ENCODE measurements around the gene NUCKS1.

Gene NUCKS1

DNA sequence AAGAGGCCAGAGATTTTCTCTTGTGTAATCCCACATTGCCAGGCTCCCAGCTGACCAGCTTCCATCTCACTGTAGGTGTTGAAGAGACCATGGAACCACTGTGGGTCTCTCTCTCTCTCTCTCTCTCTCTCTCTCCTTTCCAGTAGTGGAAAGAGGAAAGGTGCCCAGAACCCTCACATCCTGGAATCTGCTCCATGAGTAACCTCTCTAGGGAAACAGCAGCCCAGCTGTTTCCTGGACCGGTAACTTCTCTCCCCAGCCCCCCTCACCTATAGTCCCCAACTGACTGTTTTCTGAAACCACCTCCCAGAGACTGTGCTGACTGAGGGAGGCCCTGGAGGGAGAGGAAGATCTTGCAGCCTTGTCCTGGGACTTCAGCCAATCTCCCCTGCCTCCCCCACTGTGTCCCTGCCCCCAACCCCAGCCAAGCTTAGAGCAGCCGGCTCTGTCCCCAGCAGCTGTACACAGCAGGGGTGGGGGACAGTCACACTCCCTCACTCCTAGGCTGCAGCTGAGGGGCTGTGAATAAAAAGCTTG is 49.0 kb downstream of the NUCKS1 start:
- no peak for DNase-seq (ENCODE audit: low read depth in 2 of 2)

DNA sequence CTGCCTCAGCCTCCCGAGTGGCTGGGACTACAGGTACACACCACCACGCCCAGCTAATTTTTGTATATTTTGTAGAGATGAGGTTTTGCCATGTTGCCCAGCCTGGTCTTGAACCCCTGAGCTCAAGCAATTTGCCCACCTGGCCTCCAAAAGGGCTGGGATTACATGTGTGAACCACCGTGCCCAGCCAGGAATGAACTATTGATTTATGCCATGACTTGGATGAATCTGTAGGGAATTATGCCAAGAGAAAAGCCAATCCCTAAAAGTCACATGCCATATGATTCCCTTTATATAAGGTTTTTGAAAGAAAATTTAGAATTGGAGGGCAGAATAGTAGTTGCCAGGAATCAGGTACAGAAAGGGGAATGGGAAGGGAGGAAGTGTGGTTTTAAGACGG is 50.6 kb downstream of the NUCKS1 start:
- no peak for DNase-seq (ENCODE audit: low read depth in 2 of 2)

DNA sequence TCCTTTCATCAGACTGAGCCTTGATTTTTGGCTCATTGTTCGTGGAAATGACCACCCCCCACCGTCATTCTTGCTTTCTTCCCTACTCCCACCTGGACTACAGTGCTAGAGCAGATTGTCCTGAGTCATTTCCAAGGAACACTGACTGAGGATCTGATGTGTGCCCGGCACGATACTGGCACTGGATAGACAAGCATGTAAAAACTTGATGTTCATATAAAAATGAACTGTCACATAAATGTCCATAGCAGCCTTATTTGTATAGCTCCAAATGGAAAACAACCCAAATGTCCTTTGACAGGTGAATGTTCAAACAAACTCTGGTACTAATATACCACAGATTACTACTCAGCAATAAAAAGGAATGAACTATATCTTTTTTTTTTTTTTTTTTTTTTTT is 51.1 kb downstream of the NUCKS1 start:
- DNase-seq (ENCODE audit: low read depth in 2 of 2) = no peak

- DNase-seq (ENCODE audit: low read depth in 2 of 2) = no peak
Measured at GRCh38 chr1:205693421-205693991, 56.5 kb downstream of the NUCKS1 start.

DNA sequence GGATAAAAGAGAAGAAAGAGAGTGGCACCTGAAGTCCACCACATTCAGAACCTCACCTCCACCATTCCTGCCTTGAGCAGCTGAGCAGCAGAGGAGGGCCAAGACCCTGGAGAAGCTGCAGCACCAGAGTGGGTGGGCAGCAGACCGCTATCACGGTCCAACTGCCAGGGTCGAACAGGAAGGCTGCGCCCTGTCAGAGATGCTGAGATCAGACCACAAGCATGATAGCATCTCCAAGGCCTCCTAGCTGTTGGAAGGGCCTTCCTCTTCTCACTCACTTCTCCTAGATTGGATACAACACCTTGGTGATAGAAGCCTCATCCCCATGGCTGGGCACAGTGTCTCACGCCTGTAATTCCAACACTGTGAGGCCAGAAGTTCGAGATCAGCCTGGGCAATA is 57.6 kb downstream of the NUCKS1 start:
- no peak for DNase-seq (ENCODE audit: low read depth in 2 of 2)

- DNase-seq (ENCODE audit: low read depth in 2 of 2) = no peak
Measured at GRCh38 chr1:205690122-205690756, 59.7 kb downstream of the NUCKS1 start.

- DNase-seq (ENCODE audit: low read depth in 2 of 2) = no peak
Measured at GRCh38 chr1:205689479-205689878, 60.5 kb downstream of the NUCKS1 start.

DNA sequence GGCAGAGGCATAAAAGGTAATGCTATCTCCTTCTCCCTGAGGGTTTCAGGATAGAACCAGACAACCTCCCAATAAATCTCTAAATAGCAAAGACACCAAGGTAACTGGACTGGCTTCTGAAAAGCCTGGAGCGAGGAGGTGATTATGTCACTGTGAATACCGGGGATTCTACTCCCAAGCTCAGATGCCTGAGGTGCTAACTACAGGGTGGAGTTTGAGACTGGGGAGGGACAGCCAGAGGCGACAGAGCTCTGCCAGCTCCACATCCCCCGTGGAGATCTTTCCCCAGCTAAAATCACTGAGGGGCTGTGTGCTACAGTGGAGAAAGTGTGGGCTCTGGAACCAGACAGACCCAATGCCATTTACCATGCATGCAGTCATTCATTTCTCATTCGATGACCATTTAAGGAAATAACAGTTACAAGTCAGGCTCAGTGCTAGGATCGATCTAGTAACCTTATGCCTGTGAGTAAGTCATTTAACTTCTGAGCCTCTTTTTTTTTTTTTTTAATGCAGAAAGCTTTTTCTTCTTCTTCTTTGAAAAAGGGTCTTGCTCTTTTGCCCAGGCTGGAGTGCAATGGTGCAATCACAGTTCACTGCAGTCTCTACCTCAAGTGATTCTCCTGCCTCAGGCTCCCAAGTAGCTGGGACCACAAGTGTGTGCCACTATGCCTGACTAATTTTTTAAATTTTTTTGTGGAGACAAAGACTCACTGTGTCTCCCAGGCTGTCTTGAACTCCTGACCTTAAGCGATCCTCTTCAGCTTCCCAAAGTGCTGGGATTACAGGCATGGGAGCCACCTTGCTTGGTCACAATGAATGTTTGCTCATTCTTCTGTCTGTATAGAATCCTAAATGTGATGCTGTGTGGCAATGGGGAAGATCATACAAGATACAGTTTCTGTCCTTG is 61.6 kb downstream of the NUCKS1 start:
- no peak for DNase-seq (ENCODE audit: low read depth in 2 of 2)

- DNase-seq (ENCODE audit: low read depth in 2 of 2) = no peak
Measured at GRCh38 chr1:205687242-205687641, 62.7 kb downstream of the NUCKS1 start.

GRCh38 chr1:205681364-205681763 is 68.6 kb downstream of the NUCKS1 start:
- DNase-seq (ENCODE audit: low read depth in 2 of 2) = no peak

DNA sequence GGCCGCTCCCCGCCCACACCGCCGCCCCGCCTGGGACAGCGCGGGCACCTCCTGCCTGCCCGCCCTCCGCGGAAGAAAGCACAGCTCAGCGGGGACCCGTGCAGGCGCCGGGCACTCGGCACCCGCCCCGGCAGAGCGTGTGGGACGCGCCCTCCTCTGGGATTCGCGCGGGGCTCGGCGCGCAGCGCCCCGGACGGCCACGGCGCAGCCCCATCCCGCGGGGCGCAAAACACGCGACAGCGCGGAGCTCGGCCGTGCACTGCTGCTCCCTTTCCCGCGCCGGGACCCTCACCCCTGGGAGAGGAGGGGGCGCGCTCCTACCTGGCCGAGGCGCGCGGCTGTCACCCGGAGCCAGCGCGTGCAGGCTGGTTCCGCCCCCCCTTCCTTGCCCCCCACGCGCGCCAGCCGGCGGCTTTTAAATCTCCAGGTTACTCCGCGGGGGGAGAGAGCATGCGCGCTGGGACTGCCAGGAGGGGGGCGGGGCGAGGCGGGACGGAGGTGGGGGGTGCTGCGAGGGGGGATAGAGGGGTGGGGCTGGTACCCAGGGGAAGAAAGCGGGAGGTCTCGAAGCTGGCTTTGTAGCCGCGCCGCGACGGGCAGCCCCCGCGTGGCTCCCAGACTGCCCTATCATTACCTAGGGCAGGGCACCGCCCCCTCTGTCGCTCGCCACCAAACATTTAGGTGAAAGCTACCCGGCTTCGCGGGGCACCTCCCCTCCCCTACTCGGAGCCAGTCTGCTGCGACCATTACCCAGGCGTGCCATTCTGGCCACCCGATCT is 69.7 kb downstream of the NUCKS1 start, which contains the start of gene SLC45A3:
Gene SLC45A3 (minus strand): TSS at position 437 of the 779 bp plus-strand sequence. CDS start 15,853 bp downstream, outside the sequence.
- DNase-seq (ENCODE audit: low read depth in 2 of 2) = no peak

DNA sequence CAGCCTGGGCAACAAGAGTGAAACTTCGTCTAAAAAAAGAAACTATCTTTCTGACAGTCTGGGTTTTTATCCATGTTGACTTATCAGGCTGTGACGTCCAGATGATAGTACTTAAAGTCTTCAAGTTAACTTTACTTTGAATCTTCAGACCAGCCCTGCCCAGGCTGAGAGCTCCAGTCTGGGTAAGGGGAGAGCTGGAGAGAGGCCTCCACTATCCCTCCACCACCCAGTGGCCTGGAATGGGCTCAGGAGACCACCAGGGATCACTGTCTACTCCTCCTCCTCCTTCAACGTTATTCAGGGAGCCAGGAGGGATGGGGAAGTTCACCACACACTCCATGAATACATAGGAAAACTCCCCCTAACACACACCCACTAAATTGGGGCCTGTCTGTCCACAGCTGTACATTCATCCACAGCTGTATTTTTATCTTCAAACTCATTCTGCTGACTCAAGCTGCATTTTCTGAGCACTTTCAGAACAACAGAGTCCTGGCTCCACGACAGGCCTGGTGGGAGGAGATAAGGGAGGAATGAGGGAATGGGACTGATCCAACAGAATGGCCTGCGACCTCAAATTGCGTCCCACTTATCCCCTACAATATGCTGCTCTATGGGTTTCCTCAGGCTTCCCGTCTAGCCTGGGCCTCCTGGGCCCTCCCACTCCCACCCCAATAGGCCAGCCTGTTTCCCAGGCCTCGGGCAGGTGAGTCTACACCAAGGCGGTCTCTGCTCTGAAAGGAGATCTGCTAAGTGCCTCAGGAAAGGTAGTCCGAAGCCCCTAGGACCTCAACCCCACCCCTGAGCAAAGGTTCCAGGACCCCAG is 71.5 kb downstream of the NUCKS1 start:
- DNase-seq (ENCODE audit: low read depth in 2 of 2) = no peak

DNA sequence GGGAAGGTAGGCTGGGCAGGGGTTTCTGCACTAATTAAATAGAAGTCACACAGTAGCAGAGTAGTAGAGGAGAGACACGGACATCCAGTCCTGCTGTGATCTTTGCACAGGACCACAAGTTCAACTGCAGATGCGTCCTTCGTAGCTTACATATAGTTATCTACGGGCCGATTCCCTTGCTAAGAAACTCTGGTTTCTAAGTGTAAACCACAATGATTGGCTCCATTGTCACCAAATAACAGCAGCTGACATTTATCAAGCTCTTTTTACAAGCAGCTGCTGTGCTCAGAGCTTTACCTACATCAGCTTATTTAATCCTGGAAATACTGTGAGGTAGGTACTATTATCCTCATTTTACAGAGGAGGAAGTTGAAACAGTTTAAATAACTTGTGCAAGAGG is 72.8 kb downstream of the NUCKS1 start:
- no peak for DNase-seq (ENCODE audit: low read depth in 2 of 2)

GRCh38 chr1:205676597-205676996 is 73.4 kb downstream of the NUCKS1 start:
- no peak for DNase-seq (ENCODE audit: low read depth in 2 of 2)

GRCh38 chr1:205676002-205676401 is 74.0 kb downstream of the NUCKS1 start:
- no peak for DNase-seq (ENCODE audit: low read depth in 2 of 2)

- no peak for DNase-seq (ENCODE audit: low read depth in 2 of 2)
Measured at GRCh38 chr1:205675247-205675646, 74.7 kb downstream of the NUCKS1 start.

- no peak for DNase-seq (ENCODE audit: low read depth in 2 of 2)
Measured at GRCh38 chr1:205672970-205673369, 77.0 kb downstream of the NUCKS1 start.

DNA sequence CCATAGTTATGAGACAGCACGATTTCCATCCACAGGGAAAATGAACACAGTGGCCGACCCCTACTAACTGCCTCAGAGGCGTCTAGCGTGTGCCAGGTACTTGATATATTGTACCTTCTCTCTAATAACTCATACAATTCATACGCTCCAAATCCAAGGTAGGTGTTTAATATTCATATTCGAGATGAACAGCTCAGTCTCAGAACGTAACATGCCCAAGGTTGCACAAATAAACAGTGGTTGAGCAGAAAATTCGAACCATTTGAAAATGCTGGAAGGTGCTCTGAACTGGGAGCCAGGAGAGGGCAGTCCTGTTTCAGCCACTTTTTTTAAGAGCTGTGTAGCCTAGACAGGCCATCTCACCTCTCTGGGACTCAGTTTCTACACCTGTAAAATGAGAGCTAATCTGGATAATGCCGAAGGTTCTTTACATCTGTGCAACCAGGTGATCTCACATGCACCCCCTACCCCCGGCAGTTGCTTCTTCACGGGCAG is 77.5 kb downstream of the NUCKS1 start:
- DNase-seq (ENCODE audit: low read depth in 2 of 2) = no peak

DNA sequence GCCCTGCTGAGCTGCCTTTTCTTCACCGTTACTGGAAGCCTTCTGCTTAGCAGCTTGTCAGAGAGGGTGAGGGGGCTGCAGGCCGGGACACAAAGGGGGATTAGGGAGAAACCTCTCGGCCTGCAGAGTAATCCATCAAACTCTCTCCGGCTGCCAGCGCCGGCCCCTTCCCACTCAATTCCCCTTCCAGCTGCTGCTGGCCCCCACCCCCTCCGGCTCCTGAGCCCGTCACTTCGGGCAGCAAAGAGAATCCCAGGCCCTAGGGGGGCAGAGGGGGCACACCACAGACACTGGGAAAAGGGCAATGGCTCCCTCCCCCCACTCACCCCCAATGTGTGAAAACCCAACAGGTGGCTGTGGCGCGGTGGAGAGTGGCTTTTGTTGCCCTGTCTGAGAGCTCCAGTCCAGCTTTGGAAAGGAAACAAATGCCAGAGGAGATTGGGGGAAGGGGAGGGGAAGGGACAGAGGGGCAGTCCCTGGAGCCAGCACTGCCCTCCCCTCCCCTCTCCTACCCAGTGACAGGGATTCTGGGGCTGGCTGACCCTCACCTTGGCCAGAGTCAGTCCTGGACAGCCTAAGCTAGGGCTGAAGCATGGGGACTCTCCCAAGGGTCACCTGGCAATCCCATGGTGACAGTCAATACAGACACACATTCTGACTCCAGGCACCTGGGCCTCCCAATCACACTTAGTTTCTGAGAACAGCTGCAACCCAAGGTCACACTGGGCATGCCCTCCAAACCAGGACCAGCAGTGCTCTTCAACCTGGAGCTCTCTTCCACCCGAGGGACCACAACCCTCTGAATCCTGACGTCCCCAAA is 79.2 kb downstream of the NUCKS1 start:
- no peak for DNase-seq (ENCODE audit: low read depth in 2 of 2)

DNA sequence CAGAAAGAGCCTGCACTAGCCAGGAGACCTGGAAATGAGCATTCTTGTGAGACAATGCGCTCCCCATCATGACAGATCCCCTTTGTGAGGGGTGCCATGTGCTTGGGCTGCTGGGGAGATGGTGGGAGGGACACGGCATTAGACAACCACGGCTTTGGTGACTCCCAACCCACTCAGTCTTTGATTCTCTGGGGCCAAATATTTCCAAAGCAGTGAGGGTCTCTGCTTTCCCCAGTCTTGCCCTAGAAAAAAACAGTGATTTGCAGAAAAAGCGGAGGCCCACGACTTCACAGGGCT is 79.9 kb downstream of the NUCKS1 start:
- no peak for DNase-seq (ENCODE audit: low read depth in 2 of 2)
